Vagina (tissue), 2 donors: Measurements from ENCODE around the gene TSSK6. TPM values are rescaled to one million over a fixed set of nuclear protein-coding genes. Genes with fewer than 3 reads are reported as not detected.

Source experiments
- DNase-seq, 2 donors: peaks; one replicate each; pipeline ENCODE4 v3.0.0-alpha.2; 2017; ENCODE audit errors: extremely low spot score in 2 of 2
- H3K27ac ChIP-seq: fragments of 200-600 bp; sonication (generic); one replicate; pipeline ENCODE4 v1.5.1; 2019
- H3K27me3 ChIP-seq: fragments of 200-600 bp; sonication (generic); one replicate; pipeline ENCODE4 v1.5.1; 2019
- H3K36me3 ChIP-seq, 2 donors: fragments of 200-600 bp; sonication (generic); one replicate each; pipeline ENCODE4 v1.5.1; 2017 to 2019
- H3K4me1 ChIP-seq: fragments of 200-600 bp; sonication (generic); one replicate; pipeline ENCODE4 v1.5.1; 2019
- H3K4me3 ChIP-seq, 2 donors: fragments of 200-600 bp; sonication (generic); 1 replicate in 1 of 2; 2 replicates in 1 of 2; pipeline ENCODE4 v1.5.1; 2016 to 2019
- H3K9me3 ChIP-seq: fragments of 200-600 bp; sonication (generic); one replicate; pipeline ENCODE4 v1.5.1; 2019
- CTCF ChIP-seq, 3 experiments: fragments of 450-650 bp in 2 of 3; fragments of 200-600 bp in 1 of 3; sonication (generic) in 1 of 3; IDR thresholded peaks; one replicate each; pipeline ENCODE4 v1.5.1; 2017 to 2019; ENCODE audit warnings: antibody characterized with exemption in 3 of 3, mild to moderate bottlenecking in 2 of 3, moderate library complexity in 2 of 3
- POLR2A ChIP-seq, 2 donors: fragments of 450-650 bp; IDR thresholded peaks; one replicate each; pipeline ENCODE4 v1.6.1; 2017; ENCODE audit warnings: antibody characterized with exemption in 2 of 2, mild to moderate bottlenecking in 2 of 2, moderate library complexity in 2 of 2
- POLR2AphosphoS5 ChIP-seq, 2 donors: sonication (generic); formaldehyde crosslinking; IDR thresholded peaks; one replicate each; pipeline ENCODE4 v1.9.0; 2017; ENCODE audit warnings: antibody characterized with exemption in 2 of 2, mild to moderate bottlenecking in 2 of 2, low read depth in 1 of 2; ENCODE audit not compliant: insufficient read depth in 1 of 2
- intact Hi-C: fragments of 100-400 bp; cut with DNase I; formaldehyde crosslinking; loops from one replicate; pipeline ENCODE4 v1.15.1; 2023
- total RNA-seq: library from RNA; depleted of rRNA; stranded (reverse); fragments of >200 nt; gene quantifications from one replicate; pipeline ENCODE4 v1.2.3, GENCODE V29; 2016

The TSSK6 gene
- total RNA-seq, 1 donor from 2014 or later = 0.98 TPM

- Histone ChIP-seq H3K9me3 (no peaks in the 10 kb centered on the region), H3K4me1 (peaks cover 26% of the 10 kb centered on the region), H3K36me3 (no peaks in the 10 kb centered on the region), H3K27me3 (no peaks in the 10 kb centered on the region), H3K4me3 (no peak overlapping the region), H3K27ac (no peak overlapping the region)
- TF ChIP-seq CTCF (IDR thresholded peaks at IDR 0.05) (no peak), POLR2AphosphoS5 (IDR thresholded peaks at IDR 0.05; ENCODE audit: insufficient read depth in 1 of 2, low read depth in 1 of 2) (no peak), POLR2A (IDR thresholded peaks at IDR 0.05) (no peak)
- DNase-seq = no peak
- intact Hi-C loops = loop anchor here (10.0 kb wide), 1 partner anchor 410 kb away; no protein-coding TSS in a partner anchor
Measured at GRCh38 chr19:19544954-19545591, 29.7 kb upstream of the TSSK6 start.

- TF ChIP-seq POLR2AphosphoS5 (IDR thresholded peaks at IDR 0.05; ENCODE audit: insufficient read depth in 1 of 2, low read depth in 1 of 2) (no peak), CTCF (IDR thresholded peaks at IDR 0.05) (no peak), POLR2A (IDR thresholded peaks at IDR 0.05) (no peak)
- Histone ChIP-seq H3K27me3 (no peaks in the 10 kb centered on the region), H3K36me3 (no peaks in the 10 kb centered on the region), H3K4me1 (peaks cover 24% of the 10 kb centered on the region), H3K4me3 (no peak overlapping the region), H3K27ac (no peak overlapping the region), H3K9me3 (no peaks in the 10 kb centered on the region)
- no peak for DNase-seq
- intact Hi-C loops = loop anchor here (10.0 kb wide), 1 partner anchor 410 kb away; no protein-coding TSS in a partner anchor
Measured at GRCh38 chr19:19544257-19544953, 29.1 kb upstream of the TSSK6 start.

- no peaks in the 10 kb centered on the region for H3K27me3 ChIP-seq
- peaks cover 29% of the 10 kb centered on the region for H3K4me1 ChIP-seq
- TF ChIP-seq POLR2AphosphoS5 (IDR thresholded peaks at IDR 0.05; ENCODE audit: insufficient read depth in 1 of 2, low read depth in 1 of 2) (no peak), CTCF (IDR thresholded peaks at IDR 0.05) (no peak), POLR2A (IDR thresholded peaks at IDR 0.05) (no peak)
- H3K9me3 ChIP-seq = no peaks in the 10 kb centered on the region
- no peaks in the 10 kb centered on the region for H3K36me3 ChIP-seq
- H3K4me3 ChIP-seq = no peak overlapping the region
- no peak for DNase-seq
- intact Hi-C loops = loop anchor here (10.0 kb wide), 1 partner anchor 411 kb away; no protein-coding TSS in a partner anchor
- no peak overlapping the region for H3K27ac ChIP-seq
Measured at GRCh38 chr19:19543640-19544039, 28.3 kb upstream of the TSSK6 start.

GRCh38 chr19:19543101-19543500, 27.8 kb upstream of the TSSK6 start:
- no peak for TF ChIP-seq CTCF (IDR thresholded peaks at IDR 0.05)
- TF ChIP-seq POLR2A (IDR thresholded peaks at IDR 0.05) = no peak
- no peak overlapping the region for H3K4me3 ChIP-seq
- H3K4me1 ChIP-seq = peaks cover 34% of the 10 kb centered on the region
- H3K27me3 ChIP-seq = no peaks in the 10 kb centered on the region
- no peak overlapping the region for H3K27ac ChIP-seq
- no peaks in the 10 kb centered on the region for H3K36me3 ChIP-seq
- no peak for DNase-seq
- intact Hi-C loops = loop anchor here (10.0 kb wide), 1 partner anchor 412 kb away; no protein-coding TSS in a partner anchor
- H3K9me3 ChIP-seq = no peaks in the 10 kb centered on the region

GRCh38 chr19:19542507-19542906, 27.2 kb upstream of the TSSK6 start:
- Histone ChIP-seq H3K9me3 (no peaks in the 10 kb centered on the region), H3K4me3 (no peak overlapping the region), H3K36me3 (no peaks in the 10 kb centered on the region), H3K4me1 (peaks cover 37% of the 10 kb centered on the region), H3K27me3 (no peaks in the 10 kb centered on the region), H3K27ac (no peak overlapping the region)
- no peak for TF ChIP-seq POLR2A (IDR thresholded peaks at IDR 0.05)
- no peak for TF ChIP-seq POLR2AphosphoS5 (IDR thresholded peaks at IDR 0.05; ENCODE audit: insufficient read depth in 1 of 2, low read depth in 1 of 2)
- no peak for TF ChIP-seq CTCF (IDR thresholded peaks at IDR 0.05)
- DNase-seq = no peak
- intact Hi-C loops = loop anchor here (10.0 kb wide), 1 partner anchor 412 kb away; no protein-coding TSS in a partner anchor
